HL-60 (cell line): ENCODE results near the gene ARHGAP32.
"Not testable (repeated sequence)": the region's sequence is repeated elsewhere in the genome, so short reads cannot be mapped to it uniquely, and the experiment has no call there.

Experiments
- DNase-seq, 2 experiments: peaks; one replicate each; pipeline ENCODE4 v3.0.0-alpha.2; 2010 to 2020; ENCODE audit warnings: low read depth in 1 of 2, low spot score in 1 of 2
- H3K27ac ChIP-seq: fragments of 250-450 bp; sonication (Bioruptor Pico); replicated peaks from 2 replicates; pipeline ENCODE4 v1.5.1; 2020; ENCODE audit warnings: mild to moderate bottlenecking, moderate library complexity
- H3K27me3 ChIP-seq: fragments of 250-450 bp; sonication (Bioruptor Pico); 2 replicates; pipeline ENCODE4 v1.5.1; 2021; ENCODE audit warnings: mild to moderate bottlenecking, moderate library complexity; ENCODE audit not compliant: insufficient read depth, poor library complexity, severe bottlenecking
- H3K4me3 ChIP-seq: replicated peaks from 2 replicates; pipeline ENCODE4 v1.5.1; 2011; ENCODE audit warnings: mild to moderate bottlenecking, control low read depth, low read length; ENCODE audit not compliant: insufficient read depth
- GABPA ChIP-seq: IDR thresholded peaks from 2 replicates; pipeline ENCODE4 v1.6.1; 2012; ENCODE audit warnings: low read depth
- POLR2AphosphoS5 ChIP-seq: IDR thresholded peaks from 2 replicates; pipeline ENCODE4 v1.6.1; 2012; ENCODE audit warnings: low read depth
- SPI1 ChIP-seq: IDR thresholded peaks from 2 replicates; pipeline ENCODE4 v1.6.1; 2012; ENCODE audit warnings: low read depth, mild to moderate bottlenecking, borderline replicate concordance
- TF ChIP-seq, protein P1 (sequence below): IDR thresholded peaks from 2 replicates; pipeline ENCODE4 v1.6.1; 2012; ENCODE audit warnings: low read depth; ENCODE audit not compliant: insufficient replicate concordance
- TF ChIP-seq, protein P2 (sequence below): IDR thresholded peaks from one replicate; pipeline ENCODE4 v1.5.1; 2011; ENCODE audit warnings: low read length, control low read depth, inconsistent platforms; ENCODE audit not compliant: insufficient read depth

ARHGAP32 gene

DNA sequence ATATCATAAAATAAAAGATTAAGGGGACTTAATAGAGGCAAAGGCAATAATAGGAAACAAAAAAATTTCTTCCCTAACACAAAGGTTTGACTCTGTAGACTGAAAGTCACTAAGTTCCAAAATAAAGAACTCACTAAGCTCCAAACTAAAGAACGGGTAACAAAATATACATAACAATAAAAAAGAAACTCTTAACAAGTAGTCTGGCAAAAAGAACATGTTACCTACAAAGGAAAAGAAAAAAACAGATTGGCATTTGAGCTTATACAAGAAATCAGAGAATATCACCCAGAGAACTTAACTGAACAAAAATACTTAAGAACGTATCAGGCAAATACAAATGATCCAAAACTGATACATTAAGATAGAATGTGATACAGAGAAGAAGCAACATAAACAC is 7.5 kb downstream of the ARHGAP32 start:
- H3K27ac ChIP-seq = no peak overlapping the region
- TF ChIP-seq SPI1 = no peak
- TF ChIP-seq POLR2AphosphoS5 = no peak
- TF ChIP-seq, protein P1, sequence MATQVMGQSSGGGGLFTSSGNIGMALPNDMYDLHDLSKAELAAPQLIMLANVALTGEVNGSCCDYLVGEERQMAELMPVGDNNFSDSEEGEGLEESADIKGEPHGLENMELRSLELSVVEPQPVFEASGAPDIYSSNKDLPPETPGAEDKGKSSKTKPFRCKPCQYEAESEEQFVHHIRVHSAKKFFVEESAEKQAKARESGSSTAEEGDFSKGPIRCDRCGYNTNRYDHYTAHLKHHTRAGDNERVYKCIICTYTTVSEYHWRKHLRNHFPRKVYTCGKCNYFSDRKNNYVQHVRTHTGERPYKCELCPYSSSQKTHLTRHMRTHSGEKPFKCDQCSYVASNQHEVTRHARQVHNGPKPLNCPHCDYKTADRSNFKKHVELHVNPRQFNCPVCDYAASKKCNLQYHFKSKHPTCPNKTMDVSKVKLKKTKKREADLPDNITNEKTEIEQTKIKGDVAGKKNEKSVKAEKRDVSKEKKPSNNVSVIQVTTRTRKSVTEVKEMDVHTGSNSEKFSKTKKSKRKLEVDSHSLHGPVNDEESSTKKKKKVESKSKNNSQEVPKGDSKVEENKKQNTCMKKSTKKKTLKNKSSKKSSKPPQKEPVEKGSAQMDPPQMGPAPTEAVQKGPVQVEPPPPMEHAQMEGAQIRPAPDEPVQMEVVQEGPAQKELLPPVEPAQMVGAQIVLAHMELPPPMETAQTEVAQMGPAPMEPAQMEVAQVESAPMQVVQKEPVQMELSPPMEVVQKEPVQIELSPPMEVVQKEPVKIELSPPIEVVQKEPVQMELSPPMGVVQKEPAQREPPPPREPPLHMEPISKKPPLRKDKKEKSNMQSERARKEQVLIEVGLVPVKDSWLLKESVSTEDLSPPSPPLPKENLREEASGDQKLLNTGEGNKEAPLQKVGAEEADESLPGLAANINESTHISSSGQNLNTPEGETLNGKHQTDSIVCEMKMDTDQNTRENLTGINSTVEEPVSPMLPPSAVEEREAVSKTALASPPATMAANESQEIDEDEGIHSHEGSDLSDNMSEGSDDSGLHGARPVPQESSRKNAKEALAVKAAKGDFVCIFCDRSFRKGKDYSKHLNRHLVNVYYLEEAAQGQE = no peak
- no peak for TF ChIP-seq GABPA
- TF ChIP-seq, protein P2, sequence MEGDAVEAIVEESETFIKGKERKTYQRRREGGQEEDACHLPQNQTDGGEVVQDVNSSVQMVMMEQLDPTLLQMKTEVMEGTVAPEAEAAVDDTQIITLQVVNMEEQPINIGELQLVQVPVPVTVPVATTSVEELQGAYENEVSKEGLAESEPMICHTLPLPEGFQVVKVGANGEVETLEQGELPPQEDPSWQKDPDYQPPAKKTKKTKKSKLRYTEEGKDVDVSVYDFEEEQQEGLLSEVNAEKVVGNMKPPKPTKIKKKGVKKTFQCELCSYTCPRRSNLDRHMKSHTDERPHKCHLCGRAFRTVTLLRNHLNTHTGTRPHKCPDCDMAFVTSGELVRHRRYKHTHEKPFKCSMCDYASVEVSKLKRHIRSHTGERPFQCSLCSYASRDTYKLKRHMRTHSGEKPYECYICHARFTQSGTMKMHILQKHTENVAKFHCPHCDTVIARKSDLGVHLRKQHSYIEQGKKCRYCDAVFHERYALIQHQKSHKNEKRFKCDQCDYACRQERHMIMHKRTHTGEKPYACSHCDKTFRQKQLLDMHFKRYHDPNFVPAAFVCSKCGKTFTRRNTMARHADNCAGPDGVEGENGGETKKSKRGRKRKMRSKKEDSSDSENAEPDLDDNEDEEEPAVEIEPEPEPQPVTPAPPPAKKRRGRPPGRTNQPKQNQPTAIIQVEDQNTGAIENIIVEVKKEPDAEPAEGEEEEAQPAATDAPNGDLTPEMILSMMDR = no peak
- no peak overlapping the region for H3K4me3 ChIP-seq
- no peak for DNase-seq
- no peaks in the 10 kb centered on the region for H3K27me3 ChIP-seq

DNA sequence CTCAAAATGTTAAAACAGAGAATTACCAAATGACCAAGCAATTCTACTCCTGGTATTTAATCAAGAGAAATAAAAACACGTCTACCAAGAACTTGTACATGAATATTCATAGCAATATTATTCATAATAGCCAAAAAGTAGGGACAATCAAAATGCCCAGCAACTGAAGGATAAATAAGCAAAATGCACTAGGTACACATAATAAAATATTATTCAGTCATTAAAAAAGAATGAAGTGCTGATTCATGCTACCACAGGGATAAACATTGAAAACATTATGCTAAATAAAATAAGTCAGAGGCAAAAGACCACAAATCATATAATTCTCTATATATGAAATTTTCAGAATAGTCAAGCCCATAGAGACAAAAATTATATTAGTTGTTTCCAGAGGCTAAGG is 24.8 kb downstream of the ARHGAP32 start:
- Histone ChIP-seq H3K4me3 (no peak overlapping the region), H3K27ac (no peak overlapping the region), H3K27me3 (no peaks in the 10 kb centered on the region)
- TF ChIP-seq, protein P1 = no peak
- TF ChIP-seq GABPA (no peak), SPI1 (no peak), POLR2AphosphoS5 (no peak)
- TF ChIP-seq, protein P2 = no peak
- DNase-seq = no peak

DNA sequence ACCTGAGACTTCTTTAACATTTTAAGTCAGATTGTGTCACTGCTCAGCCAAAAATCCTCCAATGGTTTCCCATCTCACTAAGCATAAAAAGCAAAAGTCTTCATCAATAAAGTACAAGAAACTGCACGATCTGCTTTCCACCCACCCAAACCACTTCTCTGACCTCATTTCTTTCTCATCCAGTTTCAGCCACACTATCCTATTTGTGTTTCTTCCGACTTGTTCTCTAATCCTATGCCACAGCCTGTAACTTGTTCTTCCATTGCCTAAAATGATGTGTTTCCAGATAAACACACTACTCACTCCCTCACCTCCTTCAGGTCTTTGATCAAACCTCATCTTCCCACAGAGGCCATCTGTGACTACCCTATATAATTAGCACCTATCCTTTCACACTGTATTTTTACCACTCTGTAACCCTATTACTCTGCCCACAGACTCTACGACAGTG is 28.4 kb downstream of the ARHGAP32 start:
- Histone ChIP-seq H3K4me3 (no peak overlapping the region), H3K27me3 (no peaks in the 10 kb centered on the region), H3K27ac (no peak overlapping the region)
- TF ChIP-seq, protein P1 = no peak
- no peak for TF ChIP-seq SPI1
- TF ChIP-seq GABPA = no peak
- TF ChIP-seq, protein P2 = no peak
- no peak for TF ChIP-seq POLR2AphosphoS5
- no peak for DNase-seq

DNA sequence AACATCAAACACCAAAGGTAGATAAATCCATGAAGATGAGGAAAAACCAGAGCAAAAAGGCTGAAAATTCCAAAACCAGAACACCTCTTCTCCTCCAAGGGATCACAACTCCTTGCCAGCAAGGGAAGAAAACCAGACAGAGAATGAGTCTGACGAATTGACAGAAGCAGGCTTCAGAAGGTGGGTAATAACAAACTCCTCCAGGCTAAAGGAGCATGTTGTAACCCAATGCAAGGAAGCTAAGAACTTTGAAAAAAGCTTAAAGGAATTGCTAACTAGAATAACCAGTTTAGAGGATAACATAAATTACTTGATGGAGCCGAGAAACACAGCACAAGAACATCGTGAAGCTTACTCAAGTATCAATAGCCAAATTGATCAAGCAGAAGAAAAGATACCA is 35.0 kb downstream of the ARHGAP32 start:
- not testable (repeated sequence) for DNase-seq, H3K27ac ChIP-seq, H3K4me3 ChIP-seq, H3K27me3 ChIP-seq
